GM23338 (cell line): ENCODE results near the gene WDR31. TPM values are rescaled to one million over a fixed set of nuclear protein-coding genes. Genes with fewer than 3 reads are reported as not detected.

Source experiments
- ATAC-seq: fragments of 200-7000 bp; cut with Tn5 transposase; 3 replicates; pipeline ENCODE4 v1.9.1; 2020
- DNase-seq: peaks from one replicate; pipeline ENCODE4 v3.0.0-alpha.2; 2015; ENCODE audit warnings: low spot score
- H2AFZ ChIP-seq: fragments of 200-600 bp; sonication (generic); 2 replicates; pipeline ENCODE4 v1.8.0; 2016; ENCODE audit warnings: antibody characterized with exemption, mild to moderate bottlenecking, moderate library complexity
- H3F3A ChIP-seq: fragments of 200-600 bp; sonication (generic); replicated peaks from 2 replicates; pipeline ENCODE4 v1.8.0; 2017; ENCODE audit warnings: antibody characterized with exemption, mixed run types, low read depth
- H3K27ac ChIP-seq: fragments of 200-600 bp; sonication (generic); 2 replicates; pipeline ENCODE4 v1.6.1; 2016; ENCODE audit warnings: low read depth
- H3K27me3 ChIP-seq: fragments of 200-600 bp; sonication (generic); 2 replicates; pipeline ENCODE4 v1.8.0; 2016; ENCODE audit warnings: mild to moderate bottlenecking, mixed run types, moderate library complexity; ENCODE audit not compliant: insufficient read depth
- H3K36me3 ChIP-seq: fragments of 200-600 bp; sonication (generic); 2 replicates; pipeline ENCODE4 v1.8.0; 2016; ENCODE audit warnings: mild to moderate bottlenecking; ENCODE audit not compliant: insufficient read depth
- H3K4me1 ChIP-seq: fragments of 200-600 bp; sonication (generic); 2 replicates; pipeline ENCODE4 v1.8.0; 2016; ENCODE audit warnings: mild to moderate bottlenecking, moderate library complexity; ENCODE audit not compliant: insufficient read depth
- H3K4me2 ChIP-seq: fragments of 200-600 bp; sonication (generic); 2 replicates; pipeline ENCODE4 v1.7.1; 2017; ENCODE audit warnings: mixed run types
- H3K4me3 ChIP-seq: fragments of 200-600 bp; sonication (generic); 2 replicates; pipeline ENCODE4 v1.6.1; 2016; ENCODE audit warnings: mixed run types
- H3K79me2 ChIP-seq: fragments of 200-600 bp; sonication (generic); replicated peaks from 2 replicates; pipeline ENCODE4 v1.8.0; 2017; ENCODE audit warnings: mild to moderate bottlenecking; ENCODE audit not compliant: insufficient read depth
- H3K9me2 ChIP-seq: fragments of 200-600 bp; sonication (generic); 2 replicates; pipeline ENCODE4 v1.8.0; 2017; ENCODE audit not compliant: insufficient read depth
- H4K20me1 ChIP-seq: fragments of 200-600 bp; sonication (generic); replicated peaks from 2 replicates; pipeline ENCODE4 v1.8.0; 2017; ENCODE audit warnings: mild to moderate bottlenecking; ENCODE audit not compliant: insufficient read depth
- H3K27ac Mint-ChIP-seq: 2 replicates; pipeline ENCODE4 v1.8.0; 2020; ENCODE audit warnings: inconsistent platforms, mild to moderate bottlenecking, moderate library complexity, mixed read lengths
- H3K27me3 Mint-ChIP-seq: 3 replicates; pipeline ENCODE4 v1.8.0; 2022; ENCODE audit warnings: low read depth, mild to moderate bottlenecking, moderate library complexity, mixed read lengths, inconsistent platforms; ENCODE audit not compliant: insufficient read depth, poor library complexity
- H3K36me3 Mint-ChIP-seq: 3 replicates; pipeline ENCODE4 v1.8.0; 2021; ENCODE audit warnings: low read depth, mild to moderate bottlenecking, inconsistent platforms, moderate library complexity, mixed read lengths
- H3K4me1 Mint-ChIP-seq: 3 replicates; pipeline ENCODE4 v1.8.0; 2020; ENCODE audit warnings: mild to moderate bottlenecking, inconsistent platforms, mixed read lengths
- H3K4me3 Mint-ChIP-seq: 3 replicates; pipeline ENCODE4 v1.8.0; 2021; ENCODE audit warnings: moderate library complexity, mild to moderate bottlenecking, inconsistent platforms, mixed read lengths
- H3K9me3 Mint-ChIP-seq: 3 replicates; pipeline ENCODE4 v1.8.0; 2020; ENCODE audit warnings: moderate library complexity, mild to moderate bottlenecking, inconsistent platforms, mixed read lengths
- CREB1 ChIP-seq: fragments of 250-450 bp; sonication (Bioruptor Pico); IDR thresholded peaks from 2 replicates; pipeline ENCODE4 v1.5.0; 2020; ENCODE audit warnings: low read depth, mild to moderate bottlenecking, moderate library complexity
- EZH2 ChIP-seq: fragments of 200-600 bp; sonication (generic); IDR thresholded peaks from one replicate; pipeline ENCODE4 v1.8.0; 2017; ENCODE audit warnings: antibody characterized with exemption, mild to moderate bottlenecking, low read depth; ENCODE audit not compliant: unreplicated experiment
- JUNB ChIP-seq: IDR thresholded peaks from one replicate; pipeline ENCODE4 v1.6.1; 2016; ENCODE audit warnings: antibody characterized with exemption; ENCODE audit not compliant: unreplicated experiment
- NANOG ChIP-seq: IDR thresholded peaks from 2 replicates; pipeline ENCODE4 v1.6.1; 2016; ENCODE audit warnings: antibody characterized with exemption, borderline replicate concordance
- POLR2AphosphoS5 ChIP-seq: IDR thresholded peaks from 2 replicates; pipeline ENCODE4 v1.6.1; 2016; ENCODE audit warnings: antibody characterized with exemption, low read depth
- STAT1 ChIP-seq: IDR thresholded peaks from one replicate; pipeline ENCODE4 v1.6.1; 2016; ENCODE audit warnings: antibody characterized with exemption; ENCODE audit not compliant: unreplicated experiment
- ZNF114 ChIP-seq: fragments of 250-450 bp; sonication (Bioruptor Pico); IDR thresholded peaks from 2 replicates; pipeline ENCODE4 v1.5.0; 2020; ENCODE audit warnings: mild to moderate bottlenecking, moderate library complexity
- ZNF331 ChIP-seq: fragments of 250-450 bp; sonication (Bioruptor Pico); IDR thresholded peaks from 2 replicates; pipeline ENCODE4 v1.5.0; 2020; ENCODE audit warnings: low read depth, mild to moderate bottlenecking, moderate library complexity
- polyA plus RNA-seq: library from polyadenylated mRNA; unstranded; fragments of >200 nt; fragmentation: Nextera tagmentation; extraction: Ambion mirVana; gene quantifications from 2 replicates; pipeline ENCODE4 v1.2.1, GENCODE V29; 2016
- total RNA-seq: library from RNA; depleted of rRNA; stranded (reverse); fragments of >200 nt; shearing (Covaris generic); gene quantifications from 2 replicates; pipeline ENCODE4 v1.2.3, GENCODE V29; 2014
- TF ChIP-seq, protein P1 (sequence below): fragments of 250-450 bp; sonication (Bioruptor Pico); IDR thresholded peaks from 2 replicates; pipeline ENCODE4 v1.5.0; 2020; ENCODE audit warnings: mild to moderate bottlenecking, moderate library complexity
- TF ChIP-seq, protein P2 (sequence below): IDR thresholded peaks from one replicate; pipeline ENCODE4 v1.6.1; 2018; ENCODE audit warnings: antibody characterized with exemption; ENCODE audit not compliant: unreplicated experiment
- TF ChIP-seq, protein P3 (sequence below), 2 experiments: fragments of 200-600 bp in 1 of 2; sonication (generic) in 1 of 2; conservative IDR thresholded peaks; 2 replicates each; pipeline versions ENCODE4 v1.5.1 to v1.6.1; 2016 to 2017; ENCODE audit warnings: antibody characterized with exemption in 2 of 2, low read depth in 2 of 2, mild to moderate bottlenecking in 2 of 2, moderate library complexity in 1 of 2

WDR31 gene
- total and polyA plus RNA-seq, 2 experiments from 2014 or later, result 0.13 to 0.63 TPM

DNA sequence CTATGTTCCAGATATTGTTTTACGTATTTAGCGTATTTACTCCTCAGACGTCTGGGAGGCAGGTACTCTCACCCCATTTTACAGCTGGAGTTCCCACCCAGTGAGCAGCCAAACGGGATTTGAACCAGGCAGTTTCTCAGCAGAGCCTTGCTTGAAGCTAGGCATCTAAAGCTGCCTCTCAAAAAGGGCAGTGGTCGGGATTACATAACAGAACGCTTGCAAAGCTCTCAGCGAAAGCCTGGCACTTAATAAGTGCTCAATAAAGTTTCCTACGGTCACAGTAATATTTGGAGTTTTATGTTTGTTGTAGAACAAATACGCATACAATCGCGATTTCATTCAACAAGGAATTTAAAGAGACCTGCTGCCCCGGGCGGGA, 9.0 kb upstream of the WDR31 start:
- no peaks in the 10 kb centered on the region for H4K20me1 ChIP-seq
- H3K4me2 ChIP-seq, result peak overlapping the region; percentile 80
- H3K4me3 ChIP-seq, result peak overlapping the region; percentile 79
- peaks cover 2% of the 10 kb centered on the region; the same call in 1 of the 2 replicates for H3K9me2 ChIP-seq
- DNase-seq (peak; percentile 57), ATAC-seq (peak; percentile 23)
- peak overlapping the region; percentile 81 for H3K4me3 Mint-ChIP-seq
- H3K27me3 Mint-ChIP-seq, result peaks cover 19% of the 10 kb centered on the region
- no peak overlapping the region for H3K27ac Mint-ChIP-seq
- H3K4me1 Mint-ChIP-seq, result peaks cover 16% of the 10 kb centered on the region
- no peak overlapping the region for H3K27ac ChIP-seq
- H3F3A ChIP-seq, result no peaks in the 10 kb centered on the region
- no peaks in the 10 kb centered on the region for H3K9me3 Mint-ChIP-seq
- peaks cover 16% of the 10 kb centered on the region; the same call in 1 of the 2 replicates for H3K4me1 ChIP-seq
- H3K79me2 ChIP-seq, result no peaks in the 10 kb centered on the region
- TF ChIP-seq JUNB (no peak), EZH2 (no peak)
- H3K36me3 Mint-ChIP-seq, result no peaks in the 10 kb centered on the region
- H3K36me3 ChIP-seq, result no peaks in the 10 kb centered on the region
- peak overlapping the region; percentile 70; the same call in 1 of the 2 replicates for H2AFZ ChIP-seq
- H3K27me3 ChIP-seq, result peaks cover 28% of the 10 kb centered on the region

DNA sequence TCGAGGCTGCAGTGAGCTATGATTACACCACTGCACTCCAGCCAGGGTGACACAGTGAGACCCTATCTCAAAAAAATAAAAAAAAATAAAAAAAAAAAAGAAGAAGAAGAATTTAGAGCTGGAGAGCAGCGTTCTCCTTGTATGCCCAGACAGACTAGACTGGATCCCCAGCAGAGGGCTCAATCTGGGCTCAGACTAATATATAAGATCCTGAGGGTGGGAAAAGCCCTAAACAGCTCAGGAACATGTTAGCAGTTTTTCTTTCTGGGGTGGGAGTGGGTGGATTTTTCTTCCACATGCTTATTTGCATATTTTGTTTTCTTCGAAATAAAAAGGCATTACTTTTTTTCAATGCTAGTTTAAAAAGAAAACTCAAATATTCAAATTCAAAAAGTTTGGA, 8.4 kb upstream of the WDR31 start:
- H3K4me1 Mint-ChIP-seq, result peaks cover 16% of the 10 kb centered on the region
- Histone ChIP-seq H4K20me1 (no peaks in the 10 kb centered on the region), H2AFZ (no peak overlapping the region), H3K27ac (no peak overlapping the region), H3K36me3 (no peaks in the 10 kb centered on the region), H3F3A (no peaks in the 10 kb centered on the region), H3K4me1 (peaks cover 16% of the 10 kb centered on the region; the same call in 1 of the 2 replicates), H3K79me2 (no peaks in the 10 kb centered on the region), H3K9me2 (peaks cover 2% of the 10 kb centered on the region; the same call in 1 of the 2 replicates), H3K4me3 (no peak overlapping the region), H3K27me3 (peaks cover 28% of the 10 kb centered on the region), H3K4me2 (peak overlapping the region; percentile 80; the same call in 1 of the 2 replicates)
- H3K27ac Mint-ChIP-seq, result no peak overlapping the region
- DNase-seq, result no peak
- H3K36me3 Mint-ChIP-seq, result no peaks in the 10 kb centered on the region
- H3K9me3 Mint-ChIP-seq, result no peaks in the 10 kb centered on the region
- H3K27me3 Mint-ChIP-seq, result peaks cover 19% of the 10 kb centered on the region
- H3K4me3 Mint-ChIP-seq, result peak overlapping the region; percentile 48; the same call in 1 of the 3 replicates
- no peak for ATAC-seq
- no peak for TF ChIP-seq ZNF114 (CRISPR knock-in tag)
- no peak for TF ChIP-seq NANOG
- TF ChIP-seq, protein P1, sequence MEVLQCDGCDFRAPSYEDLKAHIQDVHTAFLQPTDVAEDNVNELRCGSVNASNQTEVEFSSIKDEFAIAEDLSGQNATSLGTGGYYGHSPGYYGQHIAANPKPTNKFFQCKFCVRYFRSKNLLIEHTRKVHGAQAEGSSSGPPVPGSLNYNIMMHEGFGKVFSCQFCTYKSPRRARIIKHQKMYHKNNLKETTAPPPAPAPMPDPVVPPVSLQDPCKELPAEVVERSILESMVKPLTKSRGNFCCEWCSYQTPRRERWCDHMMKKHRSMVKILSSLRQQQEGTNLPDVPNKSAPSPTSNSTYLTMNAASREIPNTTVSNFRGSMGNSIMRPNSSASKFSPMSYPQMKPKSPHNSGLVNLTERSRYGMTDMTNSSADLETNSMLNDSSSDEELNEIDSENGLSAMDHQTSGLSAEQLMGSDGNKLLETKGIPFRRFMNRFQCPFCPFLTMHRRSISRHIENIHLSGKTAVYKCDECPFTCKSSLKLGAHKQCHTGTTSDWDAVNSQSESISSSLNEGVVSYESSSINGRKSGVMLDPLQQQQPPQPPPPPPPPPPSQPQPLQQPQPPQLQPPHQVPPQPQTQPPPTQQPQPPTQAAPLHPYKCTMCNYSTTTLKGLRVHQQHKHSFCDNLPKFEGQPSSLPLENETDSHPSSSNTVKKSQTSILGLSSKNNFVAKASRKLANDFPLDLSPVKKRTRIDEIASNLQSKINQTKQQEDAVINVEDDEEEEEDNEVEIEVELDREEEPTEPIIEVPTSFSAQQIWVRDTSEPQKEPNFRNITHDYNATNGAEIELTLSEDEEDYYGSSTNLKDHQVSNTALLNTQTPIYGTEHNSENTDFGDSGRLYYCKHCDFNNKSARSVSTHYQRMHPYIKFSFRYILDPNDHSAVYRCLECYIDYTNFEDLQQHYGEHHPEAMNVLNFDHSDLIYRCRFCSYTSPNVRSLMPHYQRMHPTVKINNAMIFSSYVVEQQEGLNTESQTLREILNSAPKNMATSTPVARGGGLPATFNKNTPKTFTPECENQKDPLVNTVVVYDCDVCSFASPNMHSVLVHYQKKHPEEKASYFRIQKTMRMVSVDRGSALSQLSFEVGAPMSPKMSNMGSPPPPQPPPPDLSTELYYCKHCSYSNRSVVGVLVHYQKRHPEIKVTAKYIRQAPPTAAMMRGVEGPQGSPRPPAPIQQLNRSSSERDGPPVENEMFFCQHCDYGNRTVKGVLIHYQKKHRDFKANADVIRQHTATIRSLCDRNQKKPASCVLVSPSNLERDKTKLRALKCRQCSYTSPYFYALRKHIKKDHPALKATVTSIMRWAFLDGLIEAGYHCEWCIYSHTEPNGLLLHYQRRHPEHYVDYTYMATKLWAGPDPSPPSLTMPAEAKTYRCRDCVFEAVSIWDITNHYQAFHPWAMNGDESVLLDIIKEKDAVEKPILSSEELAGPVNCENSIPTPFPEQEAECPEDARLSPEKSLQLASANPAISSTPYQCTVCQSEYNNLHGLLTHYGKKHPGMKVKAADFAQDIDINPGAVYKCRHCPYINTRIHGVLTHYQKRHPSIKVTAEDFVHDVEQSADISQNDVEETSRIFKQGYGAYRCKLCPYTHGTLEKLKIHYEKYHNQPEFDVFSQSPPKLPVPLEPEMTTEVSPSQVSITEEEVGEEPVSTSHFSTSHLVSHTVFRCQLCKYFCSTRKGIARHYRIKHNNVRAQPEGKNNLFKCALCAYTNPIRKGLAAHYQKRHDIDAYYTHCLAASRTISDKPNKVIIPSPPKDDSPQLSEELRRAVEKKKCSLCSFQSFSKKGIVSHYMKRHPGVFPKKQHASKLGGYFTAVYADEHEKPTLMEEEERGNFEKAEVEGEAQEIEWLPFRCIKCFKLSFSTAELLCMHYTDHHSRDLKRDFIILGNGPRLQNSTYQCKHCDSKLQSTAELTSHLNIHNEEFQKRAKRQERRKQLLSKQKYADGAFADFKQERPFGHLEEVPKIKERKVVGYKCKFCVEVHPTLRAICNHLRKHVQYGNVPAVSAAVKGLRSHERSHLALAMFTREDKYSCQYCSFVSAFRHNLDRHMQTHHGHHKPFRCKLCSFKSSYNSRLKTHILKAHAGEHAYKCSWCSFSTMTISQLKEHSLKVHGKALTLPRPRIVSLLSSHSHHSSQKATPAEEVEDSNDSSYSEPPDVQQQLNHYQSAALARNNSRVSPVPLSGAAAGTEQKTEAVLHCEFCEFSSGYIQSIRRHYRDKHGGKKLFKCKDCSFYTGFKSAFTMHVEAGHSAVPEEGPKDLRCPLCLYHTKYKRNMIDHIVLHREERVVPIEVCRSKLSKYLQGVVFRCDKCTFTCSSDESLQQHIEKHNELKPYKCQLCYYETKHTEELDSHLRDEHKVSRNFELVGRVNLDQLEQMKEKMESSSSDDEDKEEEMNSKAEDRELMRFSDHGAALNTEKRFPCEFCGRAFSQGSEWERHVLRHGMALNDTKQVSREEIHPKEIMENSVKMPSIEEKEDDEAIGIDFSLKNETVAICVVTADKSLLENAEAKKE, result no peak
- TF ChIP-seq CREB1 (CRISPR knock-in tag), result no peak
- TF ChIP-seq POLR2AphosphoS5, result no peak
- TF ChIP-seq EZH2, result no peak
- TF ChIP-seq JUNB, result no peak
- TF ChIP-seq, protein P2, sequence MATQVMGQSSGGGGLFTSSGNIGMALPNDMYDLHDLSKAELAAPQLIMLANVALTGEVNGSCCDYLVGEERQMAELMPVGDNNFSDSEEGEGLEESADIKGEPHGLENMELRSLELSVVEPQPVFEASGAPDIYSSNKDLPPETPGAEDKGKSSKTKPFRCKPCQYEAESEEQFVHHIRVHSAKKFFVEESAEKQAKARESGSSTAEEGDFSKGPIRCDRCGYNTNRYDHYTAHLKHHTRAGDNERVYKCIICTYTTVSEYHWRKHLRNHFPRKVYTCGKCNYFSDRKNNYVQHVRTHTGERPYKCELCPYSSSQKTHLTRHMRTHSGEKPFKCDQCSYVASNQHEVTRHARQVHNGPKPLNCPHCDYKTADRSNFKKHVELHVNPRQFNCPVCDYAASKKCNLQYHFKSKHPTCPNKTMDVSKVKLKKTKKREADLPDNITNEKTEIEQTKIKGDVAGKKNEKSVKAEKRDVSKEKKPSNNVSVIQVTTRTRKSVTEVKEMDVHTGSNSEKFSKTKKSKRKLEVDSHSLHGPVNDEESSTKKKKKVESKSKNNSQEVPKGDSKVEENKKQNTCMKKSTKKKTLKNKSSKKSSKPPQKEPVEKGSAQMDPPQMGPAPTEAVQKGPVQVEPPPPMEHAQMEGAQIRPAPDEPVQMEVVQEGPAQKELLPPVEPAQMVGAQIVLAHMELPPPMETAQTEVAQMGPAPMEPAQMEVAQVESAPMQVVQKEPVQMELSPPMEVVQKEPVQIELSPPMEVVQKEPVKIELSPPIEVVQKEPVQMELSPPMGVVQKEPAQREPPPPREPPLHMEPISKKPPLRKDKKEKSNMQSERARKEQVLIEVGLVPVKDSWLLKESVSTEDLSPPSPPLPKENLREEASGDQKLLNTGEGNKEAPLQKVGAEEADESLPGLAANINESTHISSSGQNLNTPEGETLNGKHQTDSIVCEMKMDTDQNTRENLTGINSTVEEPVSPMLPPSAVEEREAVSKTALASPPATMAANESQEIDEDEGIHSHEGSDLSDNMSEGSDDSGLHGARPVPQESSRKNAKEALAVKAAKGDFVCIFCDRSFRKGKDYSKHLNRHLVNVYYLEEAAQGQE, result no peak
- TF ChIP-seq, protein P3, sequence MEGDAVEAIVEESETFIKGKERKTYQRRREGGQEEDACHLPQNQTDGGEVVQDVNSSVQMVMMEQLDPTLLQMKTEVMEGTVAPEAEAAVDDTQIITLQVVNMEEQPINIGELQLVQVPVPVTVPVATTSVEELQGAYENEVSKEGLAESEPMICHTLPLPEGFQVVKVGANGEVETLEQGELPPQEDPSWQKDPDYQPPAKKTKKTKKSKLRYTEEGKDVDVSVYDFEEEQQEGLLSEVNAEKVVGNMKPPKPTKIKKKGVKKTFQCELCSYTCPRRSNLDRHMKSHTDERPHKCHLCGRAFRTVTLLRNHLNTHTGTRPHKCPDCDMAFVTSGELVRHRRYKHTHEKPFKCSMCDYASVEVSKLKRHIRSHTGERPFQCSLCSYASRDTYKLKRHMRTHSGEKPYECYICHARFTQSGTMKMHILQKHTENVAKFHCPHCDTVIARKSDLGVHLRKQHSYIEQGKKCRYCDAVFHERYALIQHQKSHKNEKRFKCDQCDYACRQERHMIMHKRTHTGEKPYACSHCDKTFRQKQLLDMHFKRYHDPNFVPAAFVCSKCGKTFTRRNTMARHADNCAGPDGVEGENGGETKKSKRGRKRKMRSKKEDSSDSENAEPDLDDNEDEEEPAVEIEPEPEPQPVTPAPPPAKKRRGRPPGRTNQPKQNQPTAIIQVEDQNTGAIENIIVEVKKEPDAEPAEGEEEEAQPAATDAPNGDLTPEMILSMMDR (conservative IDR thresholded peaks at IDR 0.05; ENCODE audit: low read depth in 2 of 2), result no peak
- no peak for TF ChIP-seq ZNF331 (CRISPR knock-in tag)
- TF ChIP-seq STAT1, result no peak
